Activated CD8-positive, alpha-beta T cell treated with anti-CD3 and anti-CD28 coated beads for 36 hours (primary cell): ENCODE data around the gene RTN4. TPM values are rescaled to one million over a fixed set of nuclear protein-coding genes. Genes with fewer than 3 reads are reported as not detected.

Source experiments
- ATAC-seq: fragments of 200-7000 bp; cut with Tn5 transposase; one replicate; pipeline ENCODE4 v1.10.0; 2021; ENCODE audit warnings: mild to moderate bottlenecking, moderate library complexity
- CTCF ChIA-PET: fragments of 350-600 bp; sonication (Branson Sonifier 250); formaldehyde crosslinking; loops from one replicate; lab custom pipeline; 2021; ENCODE audit warnings: antibody characterized with exemption; lab: Charles Lee
- POLR2A ChIA-PET: fragments of 350-600 bp; sonication (Branson Sonifier 250); formaldehyde crosslinking; loops from one replicate; lab custom pipeline; 2021; ENCODE audit warnings: antibody characterized with exemption; lab: Charles Lee
- DNase-seq: peaks from one replicate; pipeline ENCODE4 v3.0.0-alpha.2; 2020
- H3K27ac Mint-ChIP-seq: one replicate; pipeline ENCODE4 v1.8.0; 2021; ENCODE audit warnings: mild to moderate bottlenecking, mixed read lengths
- H3K27me3 Mint-ChIP-seq: one replicate; pipeline ENCODE4 v1.8.0; 2021; ENCODE audit warnings: mixed read lengths
- H3K36me3 Mint-ChIP-seq: one replicate; pipeline ENCODE4 v1.8.0; 2021; ENCODE audit warnings: low read depth, mixed read lengths
- H3K4me1 Mint-ChIP-seq: one replicate; pipeline ENCODE4 v1.8.0; 2021; ENCODE audit warnings: low read depth, mixed read lengths
- H3K4me3 Mint-ChIP-seq: one replicate; pipeline ENCODE4 v1.8.0; 2021; ENCODE audit warnings: mild to moderate bottlenecking, moderate library complexity, mixed read lengths
- H3K9me3 Mint-ChIP-seq: one replicate; pipeline ENCODE4 v1.8.0; 2021; ENCODE audit warnings: mixed read lengths
- intact Hi-C: fragments of 100-400 bp; cut with micrococcal nuclease; formaldehyde crosslinking; loops from one replicate; pipeline ENCODE4 v1.10.0; 2022
- total RNA-seq, 2 experiments: library from RNA; stranded (reverse); gene quantifications; one replicate each; pipeline ENCODE4 v1.2.3, GENCODE V29; 2021
- TF ChIP-seq, protein P1 (sequence below): fragments of 200-600 bp; IDR thresholded peaks from one replicate; pipeline ENCODE4 v1.8.0; 2022; ENCODE audit warnings: antibody characterized with exemption, mild to moderate bottlenecking

The RTN4 gene
- total RNA-seq, 2 experiments from 2014 or later, result 81.5 to 85.0 TPM

DNA sequence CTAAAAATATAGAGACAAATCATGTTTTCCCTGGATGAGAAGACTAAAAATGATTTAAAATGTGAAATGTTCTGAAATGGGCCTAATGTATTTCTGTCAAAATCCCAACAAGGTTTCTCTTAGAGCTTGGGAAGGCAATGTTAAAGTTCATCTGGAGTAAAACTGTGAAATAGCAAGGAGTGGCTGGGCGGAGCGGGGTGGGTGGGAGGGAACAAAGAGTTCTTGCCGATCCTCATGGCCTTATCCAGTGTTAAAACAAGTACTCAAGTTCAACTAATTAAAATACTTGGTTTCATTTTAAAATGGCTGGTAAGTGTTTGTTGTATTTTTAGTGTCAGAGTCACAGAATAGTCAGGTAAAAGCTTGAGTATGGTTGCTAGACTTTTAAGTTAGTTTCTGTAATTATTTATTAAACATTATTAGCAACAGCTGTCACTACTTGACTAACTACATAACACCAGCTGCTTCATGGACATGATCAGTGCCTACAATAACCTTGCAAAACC, 87.3 kb downstream of the RTN4 start:
- TF ChIP-seq, protein P1, sequence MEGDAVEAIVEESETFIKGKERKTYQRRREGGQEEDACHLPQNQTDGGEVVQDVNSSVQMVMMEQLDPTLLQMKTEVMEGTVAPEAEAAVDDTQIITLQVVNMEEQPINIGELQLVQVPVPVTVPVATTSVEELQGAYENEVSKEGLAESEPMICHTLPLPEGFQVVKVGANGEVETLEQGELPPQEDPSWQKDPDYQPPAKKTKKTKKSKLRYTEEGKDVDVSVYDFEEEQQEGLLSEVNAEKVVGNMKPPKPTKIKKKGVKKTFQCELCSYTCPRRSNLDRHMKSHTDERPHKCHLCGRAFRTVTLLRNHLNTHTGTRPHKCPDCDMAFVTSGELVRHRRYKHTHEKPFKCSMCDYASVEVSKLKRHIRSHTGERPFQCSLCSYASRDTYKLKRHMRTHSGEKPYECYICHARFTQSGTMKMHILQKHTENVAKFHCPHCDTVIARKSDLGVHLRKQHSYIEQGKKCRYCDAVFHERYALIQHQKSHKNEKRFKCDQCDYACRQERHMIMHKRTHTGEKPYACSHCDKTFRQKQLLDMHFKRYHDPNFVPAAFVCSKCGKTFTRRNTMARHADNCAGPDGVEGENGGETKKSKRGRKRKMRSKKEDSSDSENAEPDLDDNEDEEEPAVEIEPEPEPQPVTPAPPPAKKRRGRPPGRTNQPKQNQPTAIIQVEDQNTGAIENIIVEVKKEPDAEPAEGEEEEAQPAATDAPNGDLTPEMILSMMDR, result no peak
- H3K27me3 Mint-ChIP-seq, result no peaks in the 10 kb centered on the region
- no peaks in the 10 kb centered on the region for H3K9me3 Mint-ChIP-seq
- peaks cover 2% of the 10 kb centered on the region for H3K36me3 Mint-ChIP-seq
- H3K27ac Mint-ChIP-seq, result no peak overlapping the region
- intact Hi-C loops, result no loop called here
- no peak for DNase-seq
- H3K4me1 Mint-ChIP-seq, result peaks cover 20% of the 10 kb centered on the region
- H3K4me3 Mint-ChIP-seq, result no peak overlapping the region
- ChIA-PET POLR2A (no interaction called here), CTCF (interaction anchor here (1.1 kb wide), 1 partner anchor 31 kb away, joined by 3 read pairs; no protein-coding TSS in a partner anchor)
- ATAC-seq, result no peak

- no peak overlapping the region for H3K27ac Mint-ChIP-seq
Measured at GRCh38 chr2:54962511-54962910, 87.7 kb downstream of the RTN4 start.

DNA sequence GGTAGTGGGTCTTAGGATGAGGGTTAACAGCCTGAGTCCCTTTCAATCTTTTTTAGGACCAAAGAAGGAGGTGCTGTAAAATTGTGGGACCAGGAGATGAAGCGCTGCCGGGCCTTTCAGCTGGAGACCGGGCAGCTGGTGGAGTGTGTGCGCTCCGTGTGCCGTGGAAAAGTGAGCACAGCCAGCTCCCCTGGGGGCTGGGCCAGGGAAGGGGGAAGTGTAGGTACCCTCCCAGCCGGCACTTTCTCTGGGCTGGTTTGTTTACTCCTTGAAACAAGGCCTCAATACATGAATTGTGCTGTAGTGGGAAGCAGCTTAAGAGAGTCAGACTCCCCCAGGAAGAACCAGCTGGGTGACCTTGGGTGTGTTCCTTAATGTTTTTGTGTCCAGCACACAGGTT, 90.1 kb downstream of the RTN4 start:
- Mint-ChIP-seq H3K27ac (no peak overlapping the region), H3K4me3 (no peak overlapping the region), H3K9me3 (no peaks in the 10 kb centered on the region), H3K36me3 (no peaks in the 10 kb centered on the region), H3K27me3 (no peaks in the 10 kb centered on the region), H3K4me1 (peaks cover 3% of the 10 kb centered on the region)
- CTCF ChIA-PET, result interaction anchor here (0.7 to 0.8 kb wide), 2 partner anchors 20 to 208 kb away, joined by 4 to 6 read pairs; no protein-coding TSS in a partner anchor
- DNase-seq, result no peak
- ATAC-seq, result no peak
- intact Hi-C loops, result no loop called here
- POLR2A ChIA-PET, result no interaction called here
- TF ChIP-seq, protein P1, result no peak

More at GRCh38 chr2:54962511-54962910, 87.7 kb downstream of the RTN4 start:
- DNase-seq (no peak), ATAC-seq (no peak)
- Mint-ChIP-seq H3K4me3 (no peak overlapping the region), H3K36me3 (peaks cover 2% of the 10 kb centered on the region), H3K9me3 (no peaks in the 10 kb centered on the region), H3K4me1 (peaks cover 20% of the 10 kb centered on the region), H3K27me3 (no peaks in the 10 kb centered on the region)
- ChIA-PET CTCF (interaction anchor here (1.1 kb wide), 1 partner anchor 32 kb away, joined by 3 read pairs; no protein-coding TSS in a partner anchor), POLR2A (no interaction called here)
- TF ChIP-seq, protein P1, result no peak
- intact Hi-C loops, result no loop called here

GRCh38 chr2:54958717-54959371, 91.4 kb downstream of the RTN4 start:
- intact Hi-C loops, result no loop called here
- CTCF ChIA-PET, result no interaction called here
- no peak overlapping the region for H3K4me3 Mint-ChIP-seq
- POLR2A ChIA-PET, result no interaction called here
- H3K4me1 Mint-ChIP-seq, result no peaks in the 10 kb centered on the region
- no peaks in the 10 kb centered on the region for H3K36me3 Mint-ChIP-seq
- ATAC-seq (no peak), DNase-seq (no peak)
- H3K27ac Mint-ChIP-seq, result no peak overlapping the region
- TF ChIP-seq, protein P1, result no peak
- H3K9me3 Mint-ChIP-seq, result no peaks in the 10 kb centered on the region
- H3K27me3 Mint-ChIP-seq, result no peaks in the 10 kb centered on the region

DNA sequence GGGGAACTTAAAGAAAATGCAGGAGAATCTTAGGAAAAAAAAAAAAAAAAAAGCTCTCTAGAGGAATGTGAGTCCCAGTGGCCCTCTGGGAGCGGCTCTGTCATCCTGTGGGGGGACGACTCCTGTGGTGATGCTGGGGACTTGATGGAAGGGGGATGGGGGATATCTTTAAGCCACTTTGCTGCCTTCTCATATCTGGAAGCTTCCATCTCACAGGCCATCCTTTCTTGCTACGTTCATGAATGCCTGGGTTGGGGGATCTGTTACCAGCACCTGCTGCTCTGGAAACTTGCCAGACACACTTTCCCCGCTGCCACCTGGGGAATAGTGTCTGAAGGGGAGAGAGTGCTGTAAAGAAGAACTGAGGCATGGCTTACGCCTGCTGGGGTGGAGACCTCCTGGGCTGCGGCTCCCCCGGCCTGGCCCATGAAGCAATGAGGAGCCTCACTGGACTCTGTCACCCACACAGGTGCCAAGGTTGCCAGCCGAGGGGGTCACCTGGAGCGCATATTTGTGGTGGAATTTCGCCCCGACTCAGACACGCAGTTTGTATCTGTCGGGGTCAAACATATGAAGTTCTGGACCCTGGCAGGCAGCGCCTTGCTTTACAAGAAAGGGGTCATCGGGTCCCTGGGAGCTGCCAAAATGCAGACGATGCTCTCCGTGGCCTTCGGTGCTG, 92.8 kb downstream of the RTN4 start:
- H3K27ac Mint-ChIP-seq, result no peak overlapping the region
- ChIA-PET POLR2A (no interaction called here), CTCF (no interaction called here)
- no peak overlapping the region for H3K4me3 Mint-ChIP-seq
- no peaks in the 10 kb centered on the region for H3K9me3 Mint-ChIP-seq
- intact Hi-C loops, result no loop called here
- no peaks in the 10 kb centered on the region for H3K27me3 Mint-ChIP-seq
- peaks cover 4% of the 10 kb centered on the region for H3K4me1 Mint-ChIP-seq
- H3K36me3 Mint-ChIP-seq, result no peaks in the 10 kb centered on the region
- DNase-seq (no peak), ATAC-seq (no peak)
- TF ChIP-seq, protein P1, result no peak
